HEK293 (cell line): ENCODE results near the gene SLC7A1.

Experiments used
- CTCF ChIA-PET: fragments of 350-600 bp; formaldehyde crosslinking; extraction: SDS; loops from one replicate; lab custom pipeline; 2021; ENCODE audit warnings: antibody characterized with exemption; lab: Yijun Ruan, JAX
- POLR2A ChIA-PET: fragments of 300-600 bp; formaldehyde crosslinking; extraction: SDS; loops from one replicate; lab custom pipeline; 2020; ENCODE audit warnings: antibody characterized with exemption, inconsistent platforms; lab: Yijun Ruan, JAX
- H3K27ac ChIP-seq: fragments of 200-500 bp; sonication (Bioruptor generic); 2 replicates; pipeline ENCODE4 v1.5.1; 2014; ENCODE audit warnings: low read depth, low read length, control low read depth, inconsistent platforms; ENCODE audit errors: extremely low read depth
- H3K36me3 ChIP-seq, 2 experiments: fragments of 200-500 bp in 1 of 2; sonication (Bioruptor generic) in 1 of 2; 1 replicate in 1 of 2; 2 replicates in 1 of 2; pipeline ENCODE4 v1.5.1; 2014 to 2017; ENCODE audit warnings: inconsistent platforms in 2 of 2, low read length in 2 of 2; ENCODE audit not compliant: control insufficient read depth in 2 of 2, insufficient read depth in 1 of 2
- H3K4me1 ChIP-seq: fragments of 200-500 bp; sonication (Bioruptor generic); 2 replicates; pipeline ENCODE4 v1.5.1; 2014; ENCODE audit warnings: mild to moderate bottlenecking, low read length, inconsistent platforms; ENCODE audit not compliant: control insufficient read depth, insufficient read depth
- H3K4me3 ChIP-seq: 2 replicates; pipeline ENCODE4 v1.5.1; 2011; ENCODE audit warnings: low read depth, mild to moderate bottlenecking, control low read depth, low read length, moderate library complexity
- H3K9me3 ChIP-seq: fragments of 200-500 bp; sonication (Bioruptor generic); 2 replicates; pipeline ENCODE4 v1.5.1; 2014; ENCODE audit warnings: low read depth, low read length, inconsistent platforms; ENCODE audit not compliant: control insufficient read depth, insufficient read depth
- KLF10 ChIP-seq: fragments of 450-650 bp; IDR thresholded peaks from 2 replicates; pipeline ENCODE4 v1.5.1; 2018; ENCODE audit warnings: missing biosample characterization, mild to moderate bottlenecking, missing genetic modification characterization
- KLF8 ChIP-seq: fragments of 450-650 bp; formaldehyde crosslinking; IDR thresholded peaks from 2 replicates; pipeline ENCODE4 v1.5.1; 2016; ENCODE audit warnings: missing biosample characterization, missing genetic modification characterization
- SP2 ChIP-seq: fragments of 450-650 bp; formaldehyde crosslinking; IDR thresholded peaks from 2 replicates; pipeline ENCODE4 v1.5.1; 2016; ENCODE audit warnings: missing biosample characterization, missing genetic modification characterization
- ZBTB21 ChIP-seq: fragments of 450-650 bp; formaldehyde crosslinking; IDR thresholded peaks from 2 replicates; pipeline ENCODE4 v1.5.1; 2017; ENCODE audit warnings: missing biosample characterization, missing genetic modification characterization
- ZEB2 ChIP-seq: fragments of 450-650 bp; formaldehyde crosslinking; IDR thresholded peaks from 2 replicates; pipeline ENCODE4 v1.5.1; 2016; ENCODE audit warnings: missing biosample characterization, missing genetic modification characterization
- ZNF112 ChIP-seq: fragments of 450-650 bp; formaldehyde crosslinking; IDR thresholded peaks from 2 replicates; pipeline ENCODE4 v1.5.0; 2017; ENCODE audit warnings: missing biosample characterization, missing genetic modification characterization
- ZNF146 ChIP-seq: fragments of 450-650 bp; formaldehyde crosslinking; IDR thresholded peaks from 2 replicates; pipeline ENCODE4 v1.5.1; 2016; ENCODE audit warnings: missing biosample characterization, missing genetic modification characterization
- ZNF2 ChIP-seq: fragments of 450-650 bp; formaldehyde crosslinking; IDR thresholded peaks from 2 replicates; pipeline ENCODE4 v1.5.1; 2016; ENCODE audit warnings: missing biosample characterization, missing genetic modification characterization
- ZNF202 ChIP-seq: fragments of 450-650 bp; formaldehyde crosslinking; IDR thresholded peaks from 2 replicates; pipeline ENCODE4 v1.5.1; 2016; ENCODE audit warnings: missing biosample characterization, missing genetic modification characterization, borderline replicate concordance
- ZNF239 ChIP-seq: fragments of 450-650 bp; formaldehyde crosslinking; IDR thresholded peaks from 2 replicates; pipeline ENCODE4 v1.5.1; 2016; ENCODE audit warnings: missing biosample characterization, missing genetic modification characterization
- ZNF248 ChIP-seq: fragments of 450-650 bp; formaldehyde crosslinking; IDR thresholded peaks from 2 replicates; pipeline ENCODE4 v1.5.1; 2017; ENCODE audit warnings: missing biosample characterization, missing genetic modification characterization
- ZNF274 ChIP-seq, 2 experiments: fragments of 200-500 bp in 1 of 2; fragments of 450-650 bp in 1 of 2; sonication (Bioruptor generic) in 1 of 2; formaldehyde crosslinking in 1 of 2; IDR thresholded peaks; 2 replicates each; pipeline versions ENCODE4 v1.5.1 to v1.6.1; 2014 to 2016; ENCODE audit warnings: borderline replicate concordance in 1 of 2, inconsistent platforms in 1 of 2, low read length in 1 of 2, missing biosample characterization in 1 of 2, missing genetic modification characterization in 1 of 2
- ZNF404 ChIP-seq: fragments of 450-650 bp; formaldehyde crosslinking; IDR thresholded peaks from 2 replicates; pipeline ENCODE4 v1.5.1; 2017; ENCODE audit warnings: missing biosample characterization, missing genetic modification characterization
- ZNF555 ChIP-seq: fragments of 450-650 bp; formaldehyde crosslinking; conservative IDR thresholded peaks from 2 replicates; pipeline ENCODE4 v1.5.1; 2017; ENCODE audit warnings: missing biosample characterization, mild to moderate bottlenecking, missing genetic modification characterization, inconsistent platforms
- ZNF585B ChIP-seq: fragments of 450-650 bp; formaldehyde crosslinking; IDR thresholded peaks from 2 replicates; pipeline ENCODE4 v1.5.1; 2016; ENCODE audit warnings: missing biosample characterization, missing genetic modification characterization
- ZNF626 ChIP-seq: fragments of 450-650 bp; sonication (Bioruptor Pico); formaldehyde crosslinking; IDR thresholded peaks from 2 replicates; pipeline ENCODE4 v1.5.1; 2018; ENCODE audit warnings: missing biosample characterization, missing genetic modification characterization, inconsistent platforms
- TF ChIP-seq, protein P1 (sequence below): fragments of 450-650 bp; formaldehyde crosslinking; IDR thresholded peaks from 2 replicates; pipeline ENCODE4 v1.5.1; 2016; ENCODE audit warnings: missing biosample characterization, missing genetic modification characterization
- TF ChIP-seq, protein P2 (sequence below): fragments of 450-650 bp; formaldehyde crosslinking; IDR thresholded peaks from 2 replicates; pipeline ENCODE4 v1.5.1; 2017; ENCODE audit warnings: missing biosample characterization, missing genetic modification characterization
- TF ChIP-seq, protein P3 (sequence below): fragments of 450-650 bp; formaldehyde crosslinking; IDR thresholded peaks from 2 replicates; pipeline ENCODE4 v1.5.1; 2016; ENCODE audit warnings: missing biosample characterization, missing genetic modification characterization

Gene SLC7A1

DNA sequence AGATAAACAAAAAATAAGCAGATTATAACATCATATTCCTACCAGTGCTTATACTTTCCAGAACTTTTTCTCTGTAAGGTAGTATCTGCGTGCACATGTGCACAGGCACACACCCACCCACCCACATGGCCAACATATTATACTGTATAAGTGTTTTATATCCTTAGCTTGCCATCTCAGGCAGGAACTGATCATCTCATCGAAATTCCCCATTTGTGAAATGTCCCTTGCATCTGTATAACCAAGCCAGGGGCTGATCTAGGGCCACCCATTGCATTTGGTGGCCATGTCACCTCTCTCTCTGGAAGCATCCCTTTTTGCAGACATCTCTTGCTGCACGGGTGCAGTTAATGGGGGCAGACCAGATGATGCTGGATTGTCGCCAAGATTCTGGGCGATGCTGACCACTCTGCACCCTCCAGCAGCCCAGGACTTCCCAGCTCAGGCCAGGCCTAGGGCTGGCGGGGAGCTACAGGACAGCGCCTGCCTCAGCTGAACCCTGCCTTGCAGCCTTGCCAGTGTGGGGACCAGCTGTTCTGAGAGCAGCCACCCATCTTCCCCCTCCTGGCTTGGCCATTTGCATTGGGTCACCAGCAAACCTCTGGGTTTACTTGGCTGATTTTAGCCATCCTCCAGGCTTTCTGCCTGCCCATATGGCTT, 95.9 kb downstream of the SLC7A1 start:
- H3K4me1 ChIP-seq = no peaks in the 10 kb centered on the region; the same call in 1 of the 2 replicates
- CTCF ChIA-PET = interaction anchor here (0.7 kb wide), 1 partner anchor 209 kb away, joined by 3 read pairs; no protein-coding TSS in a partner anchor
- POLR2A ChIA-PET = no interaction called here
- H3K9me3 ChIP-seq = no peaks in the 10 kb centered on the region
- no peaks in the 10 kb centered on the region for H3K36me3 ChIP-seq
- H3K4me3 ChIP-seq = no peak overlapping the region
- TF ChIP-seq, protein P1, sequence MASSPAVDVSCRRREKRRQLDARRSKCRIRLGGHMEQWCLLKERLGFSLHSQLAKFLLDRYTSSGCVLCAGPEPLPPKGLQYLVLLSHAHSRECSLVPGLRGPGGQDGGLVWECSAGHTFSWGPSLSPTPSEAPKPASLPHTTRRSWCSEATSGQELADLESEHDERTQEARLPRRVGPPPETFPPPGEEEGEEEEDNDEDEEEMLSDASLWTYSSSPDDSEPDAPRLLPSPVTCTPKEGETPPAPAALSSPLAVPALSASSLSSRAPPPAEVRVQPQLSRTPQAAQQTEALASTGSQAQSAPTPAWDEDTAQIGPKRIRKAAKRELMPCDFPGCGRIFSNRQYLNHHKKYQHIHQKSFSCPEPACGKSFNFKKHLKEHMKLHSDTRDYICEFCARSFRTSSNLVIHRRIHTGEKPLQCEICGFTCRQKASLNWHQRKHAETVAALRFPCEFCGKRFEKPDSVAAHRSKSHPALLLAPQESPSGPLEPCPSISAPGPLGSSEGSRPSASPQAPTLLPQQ (tag by site-specific recombination) = no peak
- TF ChIP-seq ZEB2 (tag by site-specific recombination) (no peak), ZNF239 (tag by site-specific recombination) (no peak), ZNF404 (tag by site-specific recombination) (no peak), ZNF274 (IDR thresholded peaks at IDR 0.05; ENCODE audit: low read length) (no peak), ZNF274 (tag by site-specific recombination; IDR thresholded peaks at IDR 0.05; ENCODE audit: borderline replicate concordance) (no peak), SP2 (tag by site-specific recombination) (no peak), KLF10 (tag by site-specific recombination) (no peak), ZNF2 (tag by site-specific recombination) (no peak), ZNF202 (tag by site-specific recombination) (no peak)
- TF ChIP-seq, protein P2, sequence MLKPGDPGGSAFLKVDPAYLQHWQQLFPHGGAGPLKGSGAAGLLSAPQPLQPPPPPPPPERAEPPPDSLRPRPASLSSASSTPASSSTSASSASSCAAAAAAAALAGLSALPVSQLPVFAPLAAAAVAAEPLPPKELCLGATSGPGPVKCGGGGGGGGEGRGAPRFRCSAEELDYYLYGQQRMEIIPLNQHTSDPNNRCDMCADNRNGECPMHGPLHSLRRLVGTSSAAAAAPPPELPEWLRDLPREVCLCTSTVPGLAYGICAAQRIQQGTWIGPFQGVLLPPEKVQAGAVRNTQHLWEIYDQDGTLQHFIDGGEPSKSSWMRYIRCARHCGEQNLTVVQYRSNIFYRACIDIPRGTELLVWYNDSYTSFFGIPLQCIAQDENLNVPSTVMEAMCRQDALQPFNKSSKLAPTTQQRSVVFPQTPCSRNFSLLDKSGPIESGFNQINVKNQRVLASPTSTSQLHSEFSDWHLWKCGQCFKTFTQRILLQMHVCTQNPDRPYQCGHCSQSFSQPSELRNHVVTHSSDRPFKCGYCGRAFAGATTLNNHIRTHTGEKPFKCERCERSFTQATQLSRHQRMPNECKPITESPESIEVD (tag by site-specific recombination) = no peak
- no peak overlapping the region for H3K27ac ChIP-seq

DNA sequence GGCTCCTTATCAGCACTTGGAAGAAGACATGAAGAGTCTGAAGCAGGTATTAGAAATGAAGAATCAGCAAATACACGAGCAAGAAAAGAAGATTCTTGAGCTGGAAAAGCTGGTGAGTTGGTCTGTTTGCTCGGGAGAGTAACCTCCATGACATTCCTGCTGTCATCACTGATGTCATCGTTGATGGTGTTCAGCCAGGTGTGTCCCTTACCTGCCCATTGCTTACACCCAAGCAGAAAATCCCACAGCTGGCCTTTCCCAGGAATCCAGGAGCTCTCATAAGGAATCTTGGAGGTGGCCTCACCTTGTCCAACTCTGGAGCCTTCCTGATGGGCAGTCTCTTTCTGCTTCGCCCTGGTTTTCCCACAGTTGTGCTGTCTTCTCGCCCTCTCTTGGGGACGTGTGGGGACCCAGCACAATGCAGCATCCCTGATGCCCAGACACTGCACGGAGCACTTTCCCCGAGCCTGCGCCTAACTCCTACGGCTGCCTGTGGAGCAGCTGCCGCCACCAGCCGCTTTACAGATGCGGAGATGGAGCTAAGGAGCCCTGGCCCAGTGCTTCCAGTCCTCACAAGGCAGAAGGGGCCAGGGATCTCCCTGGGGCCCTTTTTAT, 97.0 kb downstream of the SLC7A1 start:
- no peaks in the 10 kb centered on the region for H3K36me3 ChIP-seq
- CTCF ChIA-PET = no interaction called here
- POLR2A ChIA-PET = no interaction called here
- H3K4me1 ChIP-seq = no peaks in the 10 kb centered on the region; the same call in 1 of the 2 replicates
- TF ChIP-seq ZNF248 (tag by site-specific recombination) = no peak
- TF ChIP-seq ZNF585B (tag by site-specific recombination) = no peak
- TF ChIP-seq ZNF112 (tag by site-specific recombination) = no peak
- no peak for TF ChIP-seq ZBTB21 (tag by site-specific recombination)
- no peak for TF ChIP-seq ZNF146
- no peak for TF ChIP-seq ZNF555 (tag by site-specific recombination)
- TF ChIP-seq ZNF626 (tag by site-specific recombination) = no peak
- TF ChIP-seq KLF8 (tag by site-specific recombination) = no peak
- TF ChIP-seq, protein P3, sequence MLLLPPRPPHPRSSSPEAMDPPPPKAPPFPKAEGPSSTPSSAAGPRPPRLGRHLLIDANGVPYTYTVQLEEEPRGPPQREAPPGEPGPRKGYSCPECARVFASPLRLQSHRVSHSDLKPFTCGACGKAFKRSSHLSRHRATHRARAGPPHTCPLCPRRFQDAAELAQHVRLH (tag by site-specific recombination) = no peak
- H3K9me3 ChIP-seq = no peaks in the 10 kb centered on the region
- H3K27ac ChIP-seq = no peak overlapping the region
- H3K4me3 ChIP-seq = no peak overlapping the region
